Progenitor cell of endocrine pancreas (in vitro differentiated cells): ENCODE measurements around the gene DIP2C. TPM values are rescaled to one million over a fixed set of nuclear protein-coding genes. Genes with fewer than 3 reads are reported as not detected.
A peak's percentile ranks its signal among the peaks of the same experiment; 100 is the strongest.

Source experiments
- DNase-seq: peaks from one replicate; pipeline ENCODE4 v3.0.0; 2021; ENCODE audit warnings: low spot score; ENCODE audit not compliant: unreplicated experiment
- H3K27ac Mint-ChIP-seq: 2 replicates; pipeline ENCODE4 v1.8.0; 2021; ENCODE audit warnings: mild to moderate bottlenecking, moderate library complexity, mixed read lengths
- H3K27me3 Mint-ChIP-seq: 2 replicates; pipeline ENCODE4 v1.8.0; 2021; ENCODE audit warnings: mixed read lengths
- H3K36me3 Mint-ChIP-seq: 2 replicates; pipeline ENCODE4 v1.8.0; 2022; ENCODE audit warnings: mixed read lengths; ENCODE audit not compliant: insufficient read depth
- H3K4me1 Mint-ChIP-seq: 2 replicates; pipeline ENCODE4 v1.8.0; 2021; ENCODE audit warnings: low read depth, mixed read lengths
- H3K4me3 Mint-ChIP-seq: 2 replicates; pipeline ENCODE4 v1.8.0; 2021; ENCODE audit warnings: low read depth, mild to moderate bottlenecking, moderate library complexity, mixed read lengths
- H3K9me3 Mint-ChIP-seq: 2 replicates; pipeline ENCODE4 v1.8.0; 2021; ENCODE audit warnings: low read depth, mixed read lengths
- CTCF ChIP-seq: fragments of 200-600 bp; sonication (generic); IDR thresholded peaks from one replicate; pipeline ENCODE4 v1.5.0; 2021; ENCODE audit warnings: antibody characterized with exemption, mild to moderate bottlenecking; ENCODE audit not compliant: unreplicated experiment
- total RNA-seq: library from RNA; stranded (reverse); gene quantifications from 2 replicates; pipeline ENCODE4 v1.2.1, GENCODE V29; 2021

Gene DIP2C
- total RNA-seq, 1 donor from 2014 or later, result 27.2 TPM

- peaks cover 38% of the 10 kb centered on the region for H3K4me1 Mint-ChIP-seq
Measured at GRCh38 chr10:606762-607544, 82.5 kb downstream of the DIP2C start.

DNA sequence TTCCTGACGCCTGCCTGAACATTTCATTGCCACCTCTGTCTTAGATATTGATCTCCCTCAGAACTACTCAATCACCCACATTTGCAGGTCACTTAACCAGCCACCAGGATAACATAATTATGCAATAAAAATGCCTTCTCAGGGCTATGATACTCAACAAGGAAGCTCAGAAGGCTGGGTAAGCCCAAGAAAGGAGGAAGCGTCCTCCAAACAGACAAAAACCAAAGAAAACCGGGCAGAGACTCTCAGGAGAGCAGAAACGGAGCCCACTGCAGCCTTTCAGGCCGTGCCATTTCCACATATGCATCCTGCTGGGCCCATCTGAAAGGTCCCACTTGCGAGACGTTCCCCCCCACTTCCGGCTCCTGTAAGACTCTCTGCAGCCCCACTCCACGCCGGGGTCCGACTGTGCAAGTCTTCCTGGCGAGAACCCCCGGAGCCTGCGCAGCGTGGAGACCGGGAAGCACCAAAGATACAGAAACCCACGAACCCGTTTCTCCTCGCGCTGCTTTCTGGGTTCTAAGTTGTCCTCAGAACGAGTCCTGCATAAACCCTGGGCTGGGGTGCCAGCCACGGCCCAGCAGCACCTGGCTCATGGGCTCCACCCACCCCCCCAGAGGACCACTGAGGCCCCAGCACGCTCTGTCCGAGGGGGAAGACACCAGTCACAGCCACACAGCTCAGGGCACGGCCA is 83.7 kb downstream of the DIP2C start:
- no peaks in the 10 kb centered on the region for H3K9me3 Mint-ChIP-seq
- H3K27ac Mint-ChIP-seq, result peak overlapping the region; percentile 31
- no peak for DNase-seq
- no peak for TF ChIP-seq CTCF
- H3K4me1 Mint-ChIP-seq, result peaks cover 36% of the 10 kb centered on the region
- H3K36me3 Mint-ChIP-seq, result no peaks in the 10 kb centered on the region
- no peak overlapping the region for H3K4me3 Mint-ChIP-seq
- no peaks in the 10 kb centered on the region for H3K27me3 Mint-ChIP-seq

More at GRCh38 chr10:606762-607544, 82.5 kb downstream of the DIP2C start:
- no peaks in the 10 kb centered on the region for H3K27me3 Mint-ChIP-seq
- no peak for TF ChIP-seq CTCF
- peak overlapping the region; percentile 4 for H3K27ac Mint-ChIP-seq
- no peaks in the 10 kb centered on the region for H3K36me3 Mint-ChIP-seq
- DNase-seq, result no peak
- no peak overlapping the region for H3K4me3 Mint-ChIP-seq
- no peaks in the 10 kb centered on the region for H3K9me3 Mint-ChIP-seq

DNA sequence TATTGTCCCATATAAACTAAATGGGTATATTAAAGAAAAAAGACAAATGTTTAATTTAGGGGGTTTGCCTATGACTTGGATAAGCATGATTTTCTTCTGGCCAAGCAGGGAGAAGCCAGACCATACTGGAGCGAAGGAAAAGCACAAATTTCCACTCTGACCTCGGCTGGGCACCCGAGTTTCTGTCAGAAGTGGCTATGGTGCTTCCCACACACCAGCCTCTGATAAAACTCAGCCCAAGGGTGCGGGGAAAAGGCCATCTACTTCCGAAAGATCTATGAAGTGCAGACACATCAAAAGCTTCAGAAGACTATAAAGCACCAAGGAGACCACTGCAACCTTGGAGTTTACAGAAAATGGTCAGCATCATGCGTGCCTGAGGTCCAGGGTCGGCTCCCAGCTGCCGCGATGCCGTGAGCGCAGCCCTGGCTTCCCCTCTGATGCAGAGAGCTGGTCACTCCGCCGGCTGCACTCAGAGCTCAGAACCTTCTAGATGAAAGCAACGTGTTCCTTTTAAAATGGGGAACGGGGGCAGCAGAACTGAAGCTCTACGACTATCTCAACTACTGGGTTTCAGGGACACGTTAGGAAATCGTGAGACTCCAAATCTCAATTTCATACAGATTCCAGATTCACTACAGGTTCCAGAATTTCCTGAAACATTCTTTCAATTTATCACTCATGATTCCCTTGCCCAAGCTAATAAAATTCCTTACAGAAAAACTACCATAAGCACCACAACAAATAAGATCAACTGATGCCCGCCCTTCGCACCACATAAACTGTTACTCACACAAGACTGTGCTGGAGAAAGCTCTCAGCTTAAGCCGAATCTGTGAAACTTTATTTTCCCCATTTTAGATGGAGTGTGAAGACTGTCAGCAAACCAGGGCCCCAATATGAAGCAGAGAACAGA is 84.5 kb downstream of the DIP2C start:
- no peak for DNase-seq
- H3K9me3 Mint-ChIP-seq, result no peaks in the 10 kb centered on the region
- TF ChIP-seq CTCF, result no peak
- H3K27me3 Mint-ChIP-seq, result no peaks in the 10 kb centered on the region
- H3K4me3 Mint-ChIP-seq, result no peak overlapping the region
- H3K36me3 Mint-ChIP-seq, result no peaks in the 10 kb centered on the region
- H3K4me1 Mint-ChIP-seq, result peaks cover 32% of the 10 kb centered on the region
- H3K27ac Mint-ChIP-seq, result peak overlapping the region; percentile 31

- no peaks in the 10 kb centered on the region for H3K36me3 Mint-ChIP-seq
- H3K4me3 Mint-ChIP-seq, result no peak overlapping the region
- DNase-seq, result no peak
- H3K4me1 Mint-ChIP-seq, result peaks cover 31% of the 10 kb centered on the region
- H3K27me3 Mint-ChIP-seq, result no peaks in the 10 kb centered on the region
- no peak overlapping the region for H3K27ac Mint-ChIP-seq
- no peaks in the 10 kb centered on the region for H3K9me3 Mint-ChIP-seq
- TF ChIP-seq CTCF, result no peak
Measured at GRCh38 chr10:603745-604144, 85.7 kb downstream of the DIP2C start.

DNA sequence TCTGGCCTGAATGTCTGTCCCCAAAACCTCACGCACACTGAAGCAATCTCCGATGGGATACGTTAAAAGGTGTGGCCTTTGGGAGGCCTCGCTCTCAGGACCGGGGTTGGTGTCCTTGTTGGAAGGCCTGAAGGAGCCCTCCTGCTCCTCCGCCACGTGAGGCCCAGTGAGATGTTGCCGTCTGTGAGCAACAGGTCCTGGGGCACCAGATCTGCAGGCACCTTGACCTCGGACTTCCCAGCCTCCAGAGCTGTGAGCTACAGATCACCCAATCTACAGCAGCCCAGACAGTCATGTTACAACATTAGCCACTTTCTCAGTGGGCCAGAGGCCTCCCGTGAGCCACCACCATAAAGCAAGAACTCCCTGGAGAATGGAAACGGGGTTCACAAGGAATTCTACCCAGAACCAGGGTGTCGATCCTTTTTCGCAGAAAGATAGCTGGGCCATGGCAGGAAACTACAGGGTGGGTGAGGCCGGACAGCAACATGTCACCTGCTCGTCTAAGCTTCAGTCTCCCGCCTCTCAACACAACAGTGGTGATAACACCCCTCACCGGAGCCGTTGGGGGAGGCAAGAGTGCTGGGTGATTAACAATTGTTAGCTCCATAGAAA is 87.0 kb downstream of the DIP2C start:
- no peak overlapping the region for H3K4me3 Mint-ChIP-seq
- H3K36me3 Mint-ChIP-seq, result no peaks in the 10 kb centered on the region
- TF ChIP-seq CTCF, result no peak
- no peak for DNase-seq
- no peaks in the 10 kb centered on the region for H3K9me3 Mint-ChIP-seq
- H3K27ac Mint-ChIP-seq, result no peak overlapping the region
- peaks cover 34% of the 10 kb centered on the region for H3K4me1 Mint-ChIP-seq
- no peaks in the 10 kb centered on the region for H3K27me3 Mint-ChIP-seq
